HG03469 (cell line): ENCODE results near the gene OTUB1.

Experiments used
- ATAC-seq: cut with Tn5 transposase; IDR thresholded peaks from one replicate; pipeline ENCODE4 v1.9.1; 2021; ENCODE audit warnings: mild to moderate bottlenecking, moderate library complexity, moderate number of reproducible peaks; ENCODE audit not compliant: unreplicated experiment

OTUB1 gene

DNA sequence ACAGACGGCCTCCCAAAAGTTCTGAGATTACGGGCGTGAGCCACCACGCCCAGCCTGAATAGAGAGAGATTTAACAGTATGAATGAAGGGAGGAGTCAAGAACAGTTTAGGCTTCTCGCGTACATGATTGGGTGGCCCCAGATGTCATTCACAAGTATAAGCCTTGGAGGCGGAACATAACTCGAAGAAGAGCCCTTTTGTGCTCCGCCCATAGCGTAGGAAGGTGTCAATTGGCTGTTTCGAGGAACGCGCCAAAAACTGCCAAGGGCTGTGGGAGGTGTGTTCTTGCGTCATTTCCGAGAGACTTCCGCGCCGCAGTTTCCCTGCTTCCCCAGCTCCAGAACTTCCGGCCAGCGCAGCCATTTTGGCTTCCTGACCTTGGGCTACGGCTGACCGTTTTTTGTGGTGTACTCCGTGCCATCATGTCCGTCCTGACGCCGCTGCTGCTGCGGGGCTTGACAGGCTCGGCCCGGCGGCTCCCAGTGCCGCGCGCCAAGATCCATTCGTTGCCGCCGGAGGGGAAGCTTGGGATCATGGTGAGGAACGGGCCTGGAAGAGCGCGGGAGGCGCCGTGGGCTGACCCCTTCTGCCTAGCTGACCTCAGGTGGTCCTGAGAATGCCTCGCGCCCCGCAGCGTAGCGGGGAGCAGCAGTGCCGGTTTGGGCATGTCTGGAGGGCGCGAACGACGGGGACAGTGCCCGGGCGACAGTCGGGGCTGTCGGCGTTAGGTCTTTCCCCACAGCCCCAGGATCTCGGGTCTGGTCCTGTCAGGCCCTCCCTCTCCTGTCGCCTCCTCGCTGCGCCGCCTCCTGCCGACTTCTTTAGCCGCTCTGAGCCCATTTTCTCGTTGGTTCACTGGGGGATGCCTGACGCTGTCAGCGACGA lies 11.7 kb upstream of the OTUB1 start, which contains the start of gene COX8A:
TSS of gene COX8A (plus strand) at position 362 of the 885 bp plus-strand sequence. CDS start at position 423, 61 bp downstream.
- ATAC-seq = peak; percentile 91

DNA sequence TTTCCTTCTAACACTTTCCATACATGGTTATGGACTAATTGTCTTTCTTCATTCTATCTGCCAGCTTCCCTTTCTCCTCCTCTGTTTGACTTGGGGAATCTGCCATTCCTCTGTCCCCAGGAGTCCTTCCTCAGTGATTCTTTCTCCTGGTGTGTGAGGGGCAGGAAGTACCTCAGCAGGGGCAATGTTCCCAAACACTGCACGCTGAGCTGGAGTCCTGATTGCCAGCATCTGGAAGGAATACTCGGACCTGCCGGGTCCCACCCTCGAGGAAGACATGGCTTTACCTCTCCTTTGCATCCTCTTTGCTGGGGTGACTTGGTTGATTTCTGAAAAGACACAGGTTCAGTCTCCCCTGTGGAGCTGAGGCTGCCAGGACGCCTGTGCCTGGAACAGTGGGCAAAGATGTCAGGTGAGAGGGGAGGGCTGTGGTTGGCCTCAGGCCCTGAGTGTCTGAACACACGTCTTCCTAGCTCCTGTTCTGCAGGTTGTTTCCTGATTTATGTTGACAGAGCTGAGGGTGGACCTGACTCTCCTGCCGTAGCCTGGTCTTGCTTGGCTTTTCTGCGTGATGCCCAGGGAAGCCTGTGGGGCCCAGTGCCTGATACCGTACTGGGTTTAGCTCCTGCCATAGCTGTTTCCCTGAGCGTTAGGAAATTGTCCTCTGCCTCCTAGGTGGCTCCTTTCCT lies 7.5 kb upstream of the OTUB1 start:
- ATAC-seq = no peak

DNA sequence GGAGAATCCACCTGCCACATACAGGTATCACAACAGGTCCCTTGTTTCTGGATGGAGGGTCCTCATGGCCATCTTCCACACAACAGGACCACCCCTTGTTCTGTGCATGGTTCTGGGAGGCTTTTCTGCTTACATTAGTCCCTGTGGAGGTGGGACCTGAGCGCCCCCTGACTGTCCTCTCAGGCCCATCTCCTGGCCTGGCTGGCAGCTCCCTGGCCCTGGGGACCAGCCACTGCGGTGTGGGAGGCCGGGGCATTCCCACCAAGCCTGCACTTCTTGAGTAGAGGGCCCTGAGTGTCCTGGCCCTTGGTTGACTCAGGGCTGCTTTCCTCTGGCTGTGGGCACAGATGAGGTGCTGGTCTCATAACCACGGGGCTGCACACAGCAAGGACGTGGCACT lies 6.8 kb upstream of the OTUB1 start:
- ATAC-seq = no peak

DNA sequence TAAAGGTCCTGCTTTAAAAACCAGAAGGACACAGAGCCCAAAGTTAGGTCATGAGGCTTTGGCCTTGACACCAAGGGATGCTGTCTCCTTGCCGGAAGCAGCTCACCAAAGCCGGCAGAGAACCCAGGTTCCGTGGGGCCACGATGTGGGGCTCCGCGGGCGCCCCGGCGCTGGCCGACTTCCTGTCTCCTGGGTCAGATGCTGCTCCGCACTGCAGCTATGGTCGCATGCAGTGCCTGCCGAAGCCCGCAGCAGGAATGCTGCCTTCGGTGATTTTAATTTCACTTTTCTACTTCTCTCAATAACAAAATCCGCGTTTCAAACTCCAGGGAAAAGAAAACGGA lies 454 bp upstream of the OTUB1 start:
- peak; percentile 17 for ATAC-seq

DNA sequence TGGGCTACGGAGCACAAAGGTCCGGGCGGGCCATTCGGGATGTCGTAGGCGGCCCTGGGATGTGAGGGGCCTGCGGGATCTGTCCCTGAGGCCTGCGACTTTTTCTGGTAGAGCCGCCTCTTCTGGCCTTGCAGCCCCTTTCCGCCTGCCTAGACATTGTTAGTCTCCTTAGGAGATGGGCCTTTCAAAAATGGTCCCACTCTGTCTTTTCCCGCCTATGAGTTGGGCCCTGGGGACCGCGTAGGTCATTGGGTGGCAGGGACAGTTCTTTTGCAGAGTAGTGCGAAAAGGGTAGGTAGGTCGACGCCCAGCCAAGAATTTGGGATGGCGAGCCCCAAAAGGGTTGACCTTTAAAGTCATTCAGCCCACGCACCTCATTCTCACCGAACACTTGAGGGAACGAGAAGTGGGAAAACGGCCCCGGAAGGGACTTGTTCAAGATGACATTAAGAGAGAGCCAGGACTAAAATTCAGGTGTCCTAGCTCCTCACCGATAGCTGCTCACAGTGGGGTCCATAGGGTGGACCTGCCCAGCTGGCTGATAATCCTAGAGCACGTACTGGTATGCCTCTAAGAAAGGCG lies 785 bp downstream of the OTUB1 start:
- peak; percentile 10 for ATAC-seq

DNA sequence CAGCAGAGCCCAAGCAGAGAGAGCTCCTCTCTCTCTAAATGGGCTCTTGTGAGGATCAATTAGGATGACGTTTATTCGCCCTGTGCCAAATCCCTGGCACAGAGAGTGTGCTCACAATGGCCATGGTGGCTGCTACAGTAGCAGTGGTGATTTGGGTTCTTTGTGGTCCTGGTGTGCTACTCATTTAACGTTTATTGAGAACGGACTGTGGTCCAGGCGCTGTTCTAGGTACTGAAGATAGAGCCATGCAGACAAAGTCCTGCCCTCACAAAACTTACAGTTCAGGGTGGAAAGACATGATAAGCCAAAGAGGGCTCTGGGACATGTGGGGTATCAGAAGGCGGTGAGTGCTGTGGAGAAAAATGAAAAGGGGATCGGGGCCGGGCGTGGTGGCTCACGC lies 5.3 kb downstream of the OTUB1 start:
- no peak for ATAC-seq

DNA sequence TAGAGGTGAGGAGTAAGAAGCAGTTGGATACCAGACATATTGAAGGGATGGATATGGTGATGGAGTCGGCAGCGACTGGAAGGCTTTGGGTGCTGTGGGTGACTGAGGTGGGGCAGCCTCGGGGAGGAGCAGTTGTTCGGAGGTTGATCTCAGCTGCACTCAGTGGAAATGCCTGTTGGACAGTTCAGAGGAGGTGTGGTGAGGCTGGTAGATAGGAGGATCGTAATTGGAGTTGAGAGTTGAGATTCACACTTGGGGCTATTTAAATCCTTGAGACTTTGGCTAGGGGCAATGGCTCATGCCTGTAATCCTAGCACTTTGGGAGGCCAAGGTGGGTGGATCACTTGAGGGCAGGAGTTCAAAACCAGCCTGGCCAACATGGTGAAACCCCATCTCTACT lies 6.9 kb downstream of the OTUB1 start:
- ATAC-seq = no peak

DNA sequence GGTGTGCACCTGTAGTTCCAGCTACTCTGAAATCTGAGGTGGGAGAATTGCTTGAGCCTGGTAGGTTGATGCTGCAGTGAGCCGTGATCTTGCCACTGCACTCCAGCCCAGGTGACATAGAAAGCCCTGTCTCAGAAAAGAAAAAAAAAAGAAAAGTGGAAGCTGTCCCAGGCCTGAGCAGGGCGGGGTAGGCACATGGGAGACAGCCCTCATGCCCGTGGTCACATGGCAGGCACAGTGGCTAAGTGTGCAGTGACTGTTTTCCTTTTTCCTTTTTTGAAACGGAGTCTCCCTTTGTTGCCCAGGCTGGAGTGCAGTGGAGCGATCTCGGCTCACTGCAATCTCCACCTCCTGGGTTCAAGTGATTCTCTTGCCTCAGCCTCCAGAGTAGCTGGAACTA lies 7.8 kb downstream of the OTUB1 start:
- no peak for ATAC-seq

DNA sequence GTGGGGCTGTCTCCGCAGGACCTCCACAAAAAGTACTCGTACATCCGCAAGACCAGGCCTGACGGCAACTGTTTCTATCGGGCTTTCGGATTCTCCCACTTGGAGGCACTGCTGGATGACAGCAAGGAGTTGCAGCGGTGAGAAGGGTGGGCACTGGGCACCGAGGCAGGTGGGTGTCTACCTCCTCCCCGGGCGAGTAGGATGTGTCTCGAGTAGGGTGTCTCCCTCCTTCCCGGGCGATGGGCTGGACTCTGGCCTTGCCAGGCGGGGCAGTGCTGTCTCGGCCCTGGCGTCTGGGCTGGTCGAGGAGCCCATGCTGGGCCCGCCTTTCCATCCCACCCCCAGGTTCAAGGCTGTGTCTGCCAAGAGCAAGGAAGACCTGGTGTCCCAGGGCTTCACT lies 10.3 kb downstream of the OTUB1 start:
- ATAC-seq = no peak

DNA sequence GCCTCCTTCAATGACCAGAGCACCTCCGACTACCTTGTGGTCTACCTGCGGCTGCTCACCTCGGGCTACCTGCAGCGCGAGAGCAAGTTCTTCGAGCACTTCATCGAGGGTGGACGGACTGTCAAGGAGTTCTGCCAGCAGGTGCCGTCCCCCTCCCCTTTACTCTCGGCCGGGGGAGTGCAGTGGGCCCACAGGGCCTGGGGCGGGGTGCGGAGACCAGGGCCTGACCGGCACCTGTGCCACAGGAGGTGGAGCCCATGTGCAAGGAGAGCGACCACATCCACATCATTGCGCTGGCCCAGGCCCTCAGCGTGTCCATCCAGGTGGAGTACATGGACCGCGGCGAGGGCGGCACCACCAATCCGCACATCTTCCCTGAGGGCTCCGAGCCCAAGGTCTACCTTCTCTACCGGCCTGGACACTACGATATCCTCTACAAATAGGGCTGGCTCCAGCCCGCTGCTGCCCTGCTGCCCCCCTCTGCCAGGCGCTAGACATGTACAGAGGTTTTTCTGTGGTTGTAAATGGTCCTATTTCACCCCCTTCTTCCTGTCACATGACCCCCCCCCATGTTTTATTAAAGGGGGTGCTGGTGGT lies 11.0 kb downstream of the OTUB1 start:
- ATAC-seq = no peak

DNA sequence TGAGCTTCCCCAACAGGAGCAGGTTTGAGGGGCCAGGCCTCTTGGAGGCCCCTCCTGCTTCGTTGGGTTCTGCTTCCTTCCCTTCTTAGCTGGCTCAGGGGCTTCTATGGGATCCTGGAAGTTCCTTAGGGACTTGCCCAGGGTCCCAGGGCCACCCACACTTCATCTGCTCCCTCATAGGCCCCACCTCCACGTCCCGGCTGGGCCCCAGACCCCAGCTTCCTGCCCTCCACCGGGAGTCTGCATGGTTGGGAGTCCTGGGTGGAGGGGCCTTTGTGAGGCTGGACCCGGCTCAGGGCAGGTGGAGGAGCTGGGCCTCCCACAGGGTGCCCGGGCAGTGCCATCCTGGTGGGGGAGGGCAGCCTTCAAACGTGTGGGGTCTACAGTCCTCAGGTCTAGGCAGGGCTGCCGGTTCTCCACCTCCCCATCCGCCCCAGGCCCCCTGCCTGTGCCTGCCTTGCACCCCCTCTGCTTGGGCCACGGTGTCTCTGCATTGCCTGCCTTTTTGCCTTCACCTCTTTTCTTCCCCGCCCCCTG lies 11.6 kb downstream of the OTUB1 start:
- no peak for ATAC-seq

DNA sequence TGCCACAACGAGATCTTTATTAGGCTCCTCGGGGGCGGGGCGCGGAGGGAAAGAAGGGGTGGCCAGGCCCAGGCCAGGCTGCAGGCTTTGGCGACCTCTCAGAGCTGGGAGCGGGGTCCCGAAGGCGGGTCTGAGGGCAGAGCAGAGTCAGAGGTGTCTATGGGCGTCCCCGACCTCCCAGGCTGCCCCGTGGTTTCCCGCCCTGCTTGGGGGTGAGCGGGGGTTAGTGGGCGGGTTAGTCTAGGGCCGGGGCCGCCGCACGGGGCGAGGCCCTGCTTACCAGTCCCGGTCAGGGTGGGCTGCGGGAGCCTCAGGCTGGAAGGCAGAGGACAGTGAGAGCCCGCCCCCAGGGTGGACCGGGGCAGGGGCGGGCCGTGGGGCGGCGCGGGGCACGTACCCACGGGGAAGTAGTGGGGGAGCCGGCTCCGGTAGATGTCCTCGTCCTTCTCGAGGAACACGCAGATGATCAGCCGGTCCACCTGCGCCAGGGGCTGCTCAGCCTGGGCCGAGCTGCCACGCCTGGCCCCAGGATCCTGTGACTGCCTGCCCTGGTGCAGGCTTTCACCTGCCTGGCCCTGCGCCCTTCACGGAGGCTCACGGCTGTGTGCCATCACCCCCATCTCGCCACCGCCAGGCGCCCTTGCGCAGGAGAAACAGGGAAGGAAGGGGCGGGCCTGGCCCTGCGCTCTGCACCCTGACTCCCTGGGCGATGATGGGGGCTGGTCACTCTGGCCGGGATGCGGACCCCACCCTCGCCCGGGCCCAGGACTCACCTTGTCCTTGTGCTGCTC lies 12.5 kb downstream of the OTUB1 start:
- ATAC-seq = no peak

DNA sequence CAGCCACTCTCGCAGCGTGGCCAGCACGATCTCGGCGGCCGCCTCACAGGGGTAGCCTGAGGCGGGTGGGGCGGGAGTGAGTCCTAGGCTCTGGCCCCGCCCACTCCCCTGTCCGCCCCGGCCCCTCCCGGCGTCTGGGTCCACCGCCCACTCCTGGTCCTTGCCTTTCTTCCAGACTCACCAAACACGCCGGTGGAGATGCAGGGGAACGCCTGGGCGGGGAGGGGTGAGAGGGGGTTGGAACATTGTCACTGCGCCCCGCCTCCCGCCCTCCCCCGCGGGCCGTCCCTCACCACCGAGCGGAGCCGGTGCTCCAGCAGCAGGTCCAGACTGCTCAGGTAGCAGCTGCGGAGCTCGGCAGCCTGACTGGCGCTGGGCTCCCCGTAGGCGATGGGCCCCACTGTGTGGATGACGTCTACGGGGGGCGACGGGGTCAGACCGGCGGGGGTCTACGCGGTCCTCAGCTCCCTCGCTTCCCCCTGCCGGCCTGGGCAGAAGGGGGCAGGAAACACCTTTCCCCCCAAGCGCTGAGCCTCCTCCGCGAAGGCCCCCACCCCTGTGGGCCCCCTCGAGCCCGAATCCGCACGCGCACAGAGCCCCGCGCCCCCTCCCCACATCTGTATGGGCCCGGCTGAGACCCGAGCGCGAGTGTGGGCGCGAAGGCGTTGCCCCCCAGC lies 13.2 kb downstream of the OTUB1 start:
- ATAC-seq = no peak

DNA sequence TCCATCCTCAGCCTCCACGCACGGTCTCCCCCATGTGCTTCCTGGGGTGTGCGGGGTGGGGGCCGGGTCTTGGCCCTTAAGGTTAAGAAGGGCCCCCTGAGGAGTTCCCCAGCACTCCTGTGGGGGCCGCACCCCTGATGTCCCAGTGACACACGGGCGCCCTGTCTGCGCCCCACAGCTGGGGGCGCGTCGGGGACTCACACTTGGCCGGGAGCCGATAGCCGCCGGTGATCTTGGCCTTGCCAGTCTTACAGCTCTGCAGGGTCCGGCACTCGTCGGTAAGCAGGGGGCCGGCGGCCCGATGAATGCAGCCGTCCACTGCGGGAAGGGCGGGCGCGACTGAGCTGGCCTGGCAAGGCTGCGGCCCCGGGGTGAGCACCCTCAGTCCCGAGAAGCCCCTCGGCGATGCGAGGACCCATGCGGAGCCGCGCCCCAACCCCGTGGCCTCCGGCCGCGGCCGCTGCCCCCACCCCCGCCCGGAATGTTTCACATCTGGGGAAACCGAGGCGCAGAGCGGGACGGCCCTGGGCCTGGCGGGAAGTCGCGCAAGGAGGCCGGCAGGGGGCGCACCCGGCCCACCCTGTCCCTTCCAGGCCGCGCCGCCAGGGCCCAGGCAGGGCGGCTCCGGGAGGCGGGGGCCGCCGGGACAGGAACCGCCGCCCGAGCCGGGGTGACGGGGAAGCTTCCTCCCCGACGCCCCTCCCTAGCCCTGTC lies 13.9 kb downstream of the OTUB1 start:
- ATAC-seq = no peak

DNA sequence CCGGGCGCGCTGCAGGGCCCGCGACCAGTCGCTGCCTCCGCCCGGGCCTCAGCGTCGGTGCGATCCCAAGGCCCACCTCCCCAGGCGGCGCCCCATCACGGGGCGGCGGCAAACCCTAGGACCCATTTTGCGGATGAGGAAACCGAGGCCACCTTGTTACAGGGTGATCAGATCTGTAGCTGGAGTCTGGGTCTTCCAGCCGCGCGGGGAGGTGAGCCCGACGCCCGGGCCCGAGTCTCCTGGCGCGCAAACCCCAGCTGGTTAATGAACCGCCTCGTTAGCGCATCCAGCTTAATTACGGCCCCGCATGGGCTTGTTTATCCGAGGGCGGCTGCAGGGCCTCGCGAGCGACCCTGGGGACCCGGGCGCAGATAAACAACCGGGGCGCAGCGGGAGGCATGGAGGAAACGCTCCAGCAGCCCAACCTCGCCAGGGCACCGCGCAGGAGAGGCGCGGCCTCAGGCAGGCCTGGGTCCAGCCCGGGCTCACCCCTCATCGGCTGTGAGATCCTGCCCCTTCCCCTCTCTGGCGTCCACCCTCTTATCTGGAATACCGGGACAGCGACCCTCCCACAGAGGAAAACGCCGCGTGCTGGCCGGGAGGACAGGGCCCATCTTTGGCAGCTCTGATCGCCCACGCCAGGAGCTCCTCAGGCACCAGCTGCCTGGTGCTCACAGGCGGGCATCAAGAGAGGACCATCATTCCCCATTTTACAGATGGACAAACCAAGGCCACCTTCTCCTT lies 14.7 kb downstream of the OTUB1 start:
- no peak for ATAC-seq

DNA sequence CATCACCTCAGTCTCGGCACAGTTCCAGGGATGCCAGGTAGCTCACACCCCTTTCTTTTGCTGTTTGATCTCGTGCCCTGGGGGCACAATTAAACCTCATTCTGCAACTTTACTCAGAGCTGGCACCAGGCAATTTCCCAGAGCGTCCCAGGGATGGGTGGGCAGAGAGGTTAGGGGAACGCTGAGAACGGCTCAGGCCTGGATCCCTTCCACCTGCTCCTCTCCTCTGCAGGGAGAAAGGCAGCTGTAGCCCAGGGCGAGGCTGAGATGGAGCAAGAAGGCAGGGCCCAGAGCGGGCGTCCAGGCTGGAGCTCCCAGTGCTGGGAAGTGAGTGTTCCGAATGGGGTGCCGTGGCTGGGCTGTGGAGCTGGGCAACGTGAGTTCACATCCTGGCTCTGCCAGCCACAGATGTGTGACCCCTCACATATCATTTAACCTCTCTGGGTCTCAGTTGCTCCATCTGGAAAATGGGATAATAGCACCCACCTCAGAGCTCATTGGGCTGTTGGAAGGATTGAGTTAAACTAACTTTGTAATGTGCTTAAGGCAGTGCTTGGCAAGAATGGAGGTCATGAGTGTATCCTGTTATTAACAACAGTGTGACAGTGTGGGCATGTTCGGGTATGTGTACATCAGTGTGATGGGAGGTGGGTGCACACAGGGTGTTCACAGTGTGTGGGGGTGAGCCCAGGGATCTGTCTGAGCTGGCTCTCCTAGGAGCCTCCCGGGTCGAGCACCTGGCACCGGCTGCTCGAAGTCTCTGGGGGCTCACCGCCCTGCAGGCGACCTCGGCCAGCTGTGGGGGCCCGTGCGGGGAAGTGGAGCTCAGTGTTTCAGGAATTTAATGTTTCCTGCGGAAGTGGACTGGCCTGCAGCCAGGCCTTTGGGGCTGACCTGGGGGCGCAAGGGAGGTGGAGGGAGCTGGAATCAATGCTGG lies 15.5 kb downstream of the OTUB1 start:
- ATAC-seq = no peak

DNA sequence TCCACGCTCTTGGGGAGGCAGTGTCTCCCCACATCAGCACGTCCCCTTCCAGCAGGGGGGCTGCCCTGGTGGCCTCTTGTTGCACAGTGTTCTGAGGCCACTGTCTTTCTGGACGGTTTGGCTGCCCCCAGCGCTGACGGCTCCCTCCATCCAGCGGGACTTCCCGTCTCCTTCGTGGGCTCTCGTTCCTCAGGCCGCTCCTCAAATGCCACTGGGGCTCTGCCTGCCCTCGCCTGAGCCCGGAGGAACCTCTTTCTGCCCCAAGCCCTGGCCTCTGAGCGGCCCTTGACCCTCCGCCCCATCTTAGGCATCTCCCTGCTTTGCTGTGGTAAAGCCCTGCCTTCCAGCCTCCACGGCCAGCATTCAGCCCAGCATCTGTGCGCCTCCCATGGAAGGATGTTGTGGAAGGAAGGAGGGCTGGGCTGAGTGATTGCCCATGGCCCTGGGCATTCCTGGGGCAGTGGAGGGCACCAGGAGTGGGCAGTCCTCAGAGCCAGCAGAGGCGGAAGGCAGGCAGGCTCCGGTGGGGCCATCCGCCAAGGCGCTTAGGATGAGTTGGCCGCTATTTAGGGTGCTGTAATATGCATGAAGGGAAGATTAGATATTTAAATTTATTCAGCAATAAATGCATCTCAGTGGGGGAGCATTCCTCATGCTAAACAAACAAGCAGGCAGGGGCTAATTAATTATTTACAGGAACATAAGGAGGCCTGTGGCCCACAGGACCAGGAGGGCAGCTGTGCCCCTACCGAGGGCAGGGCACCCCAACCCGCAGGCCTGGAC lies 17.8 kb downstream of the OTUB1 start:
- ATAC-seq = no peak
